GM19043 (cell line): ENCODE results near the gene CACNG1.

ENCODE experiments used
- ATAC-seq: cut with Tn5 transposase; IDR thresholded peaks from one replicate; pipeline ENCODE4 v1.9.1; 2021; ENCODE audit warnings: low read depth; ENCODE audit not compliant: unreplicated experiment

The CACNG1 gene, protein sequence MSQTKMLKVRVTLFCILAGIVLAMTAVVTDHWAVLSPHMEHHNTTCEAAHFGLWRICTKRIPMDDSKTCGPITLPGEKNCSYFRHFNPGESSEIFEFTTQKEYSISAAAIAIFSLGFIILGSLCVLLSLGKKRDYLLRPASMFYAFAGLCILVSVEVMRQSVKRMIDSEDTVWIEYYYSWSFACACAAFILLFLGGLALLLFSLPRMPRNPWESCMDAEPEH

GRCh38 chr17:67044016-67044772 lies at the start of gene CACNG1:
TSS of gene CACNG1 (plus strand) at chr17:67044554. CDS start at chr17:67044661, 107 bp downstream.
- ATAC-seq, result no peak

GRCh38 chr17:66994930-66995535 lies 49.3 kb upstream of the CACNG1 start:
- no peak for ATAC-seq

DNA sequence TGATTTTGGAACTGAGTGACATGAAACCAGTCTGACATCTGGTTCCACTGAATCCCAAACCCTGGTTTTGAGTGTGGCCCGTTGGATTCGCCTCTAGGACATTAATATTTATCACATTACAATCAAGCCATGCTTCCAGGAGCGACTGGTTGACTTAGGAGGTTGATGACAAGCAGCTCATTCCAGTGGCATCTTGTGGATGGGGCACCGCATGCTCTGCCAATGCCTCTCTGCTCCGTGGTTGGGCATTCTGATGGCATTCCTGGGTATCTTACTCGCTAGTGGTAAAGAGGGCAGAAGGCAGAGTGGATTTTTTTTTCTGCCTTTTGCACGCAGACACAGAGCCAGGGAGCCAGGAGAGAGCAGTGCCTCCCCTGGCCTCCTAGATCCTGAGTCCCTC lies 48.4 kb upstream of the CACNG1 start:
- ATAC-seq, result no peak

DNA sequence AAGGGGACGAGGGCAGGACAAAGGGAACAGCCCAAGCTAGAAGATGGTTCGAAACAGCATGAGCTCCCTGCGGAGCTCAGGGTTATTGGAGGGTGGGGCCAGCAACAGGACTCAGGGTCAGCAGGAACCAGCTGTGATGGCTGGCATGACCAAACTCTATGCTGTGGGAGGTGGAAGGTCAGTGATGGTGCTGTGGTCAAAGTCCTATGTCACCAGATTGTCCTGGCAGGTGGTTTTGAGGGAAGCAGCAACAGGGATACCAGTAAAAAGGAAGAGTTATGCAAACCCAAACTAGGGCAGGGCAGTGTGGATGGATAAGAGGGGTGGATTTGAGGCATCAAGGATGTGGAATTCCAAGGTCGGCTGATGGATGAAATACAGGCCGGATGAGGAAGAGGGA lies 47.4 kb upstream of the CACNG1 start:
- no peak for ATAC-seq

DNA sequence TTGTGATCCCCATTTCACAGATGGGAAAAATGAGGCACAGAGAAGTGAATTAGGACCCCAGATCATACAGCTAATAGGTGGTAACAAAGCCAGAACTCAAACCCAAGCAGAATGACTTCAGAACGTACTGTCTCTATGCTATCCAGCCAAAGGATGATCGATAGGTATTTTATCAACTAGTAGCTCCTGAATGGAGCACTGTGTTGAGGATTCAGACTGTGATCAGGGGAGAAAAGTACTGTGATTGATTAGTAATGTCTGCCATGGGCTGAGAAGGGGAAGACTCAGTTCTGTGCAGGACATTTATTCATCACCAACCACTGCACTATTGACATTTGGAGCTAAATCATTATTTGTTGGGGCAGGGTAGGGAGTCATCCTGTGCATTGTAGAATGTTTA lies 41.1 kb upstream of the CACNG1 start:
- no peak for ATAC-seq

- no peak for ATAC-seq
These were observed 40.2 kb upstream of the CACNG1 start for GRCh38 chr17:67004181-67004580.

DNA sequence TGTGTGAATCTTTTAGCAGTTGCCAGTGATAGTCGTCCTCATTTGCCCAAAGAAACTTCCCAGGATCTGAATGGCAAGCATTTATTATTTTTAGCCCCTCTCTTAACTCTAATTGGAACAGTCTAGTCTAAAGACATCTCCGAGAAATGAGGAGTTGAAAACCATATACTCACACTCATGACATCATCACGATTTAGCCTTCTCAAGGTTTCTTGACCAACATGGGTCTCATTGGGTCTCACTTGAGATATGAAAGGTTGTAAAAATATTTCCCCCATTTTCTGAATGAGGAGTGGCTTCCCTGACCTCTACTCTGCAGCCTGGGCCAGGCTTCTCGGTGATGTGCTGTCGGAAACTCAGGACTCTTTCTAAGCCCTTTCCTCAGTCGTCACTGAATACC lies 37.1 kb upstream of the CACNG1 start:
- no peak for ATAC-seq

DNA sequence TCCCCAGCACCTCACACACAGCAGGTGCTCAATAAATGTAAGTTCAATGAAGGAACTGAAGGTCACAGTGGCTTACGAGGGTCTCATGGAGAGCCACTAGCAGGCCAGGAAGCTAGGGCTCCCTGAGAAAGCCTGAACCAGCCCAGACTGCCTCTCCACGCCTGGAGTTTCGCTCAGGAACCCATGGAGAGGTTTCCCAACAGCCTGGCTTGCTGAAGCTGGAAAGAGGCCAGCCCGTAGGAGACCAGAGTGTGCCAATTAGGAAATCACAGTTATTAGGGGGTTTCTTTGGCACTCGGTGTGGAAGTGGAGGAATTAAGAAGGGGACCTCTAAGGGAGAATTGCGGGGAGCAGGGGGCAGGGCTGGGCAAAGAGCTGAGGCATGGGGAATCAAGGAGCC lies 36.3 kb upstream of the CACNG1 start:
- no peak for ATAC-seq

GRCh38 chr17:67011527-67012175 lies 32.7 kb upstream of the CACNG1 start:
- ATAC-seq, result no peak

- ATAC-seq, result no peak
These were observed 30.5 kb upstream of the CACNG1 start for GRCh38 chr17:67013891-67014290.

DNA sequence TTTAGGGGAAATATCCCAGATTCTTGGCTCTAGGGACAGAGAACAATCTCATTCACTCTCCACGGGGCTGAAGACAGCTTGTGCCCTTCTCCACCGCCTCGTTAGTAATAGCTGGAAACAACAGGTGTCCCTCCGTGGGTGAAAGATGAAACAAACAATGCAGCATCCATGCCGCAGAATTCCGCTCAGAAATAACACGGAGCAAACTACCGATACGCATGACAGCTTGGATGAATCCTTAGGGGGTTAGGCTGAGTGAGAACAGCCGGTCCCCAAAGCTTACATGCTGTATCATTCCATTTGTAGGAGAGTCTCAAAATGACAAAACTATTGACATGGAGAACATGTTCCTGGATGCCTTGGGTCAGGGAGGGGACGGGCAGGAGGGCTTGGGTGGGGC lies 29.4 kb upstream of the CACNG1 start:
- no peak for ATAC-seq

GRCh38 chr17:67016039-67016762 lies 28.2 kb upstream of the CACNG1 start:
- no peak for ATAC-seq

GRCh38 chr17:67017910-67018309 lies 26.4 kb upstream of the CACNG1 start:
- no peak for ATAC-seq

- no peak for ATAC-seq
These were observed 25.6 kb upstream of the CACNG1 start for GRCh38 chr17:67018471-67019434.

DNA sequence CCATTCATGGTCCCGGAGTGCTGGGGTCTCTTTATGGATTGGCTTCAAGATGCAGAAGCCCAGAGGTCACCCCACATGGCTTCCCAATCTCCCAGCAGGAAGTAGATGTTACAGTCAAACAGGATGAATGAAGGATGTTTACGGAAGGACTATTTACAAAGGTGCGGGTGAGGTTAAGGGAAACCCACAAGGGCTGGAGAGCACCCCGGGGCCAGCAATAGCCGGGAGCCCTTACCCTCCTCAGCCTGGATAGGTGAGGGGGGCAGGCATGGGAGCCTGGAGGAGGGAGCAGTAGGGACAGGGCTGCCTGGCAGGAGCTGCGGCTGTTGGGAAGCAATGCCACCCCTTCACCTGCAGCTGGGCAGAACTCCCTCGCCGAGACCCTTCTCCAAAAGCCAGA lies 24.5 kb upstream of the CACNG1 start:
- no peak for ATAC-seq

GRCh38 chr17:67020293-67020766 lies 24.0 kb upstream of the CACNG1 start:
- no peak for ATAC-seq

GRCh38 chr17:67021196-67021595 lies 23.2 kb upstream of the CACNG1 start:
- no peak for ATAC-seq

GRCh38 chr17:67021743-67022450 lies 22.5 kb upstream of the CACNG1 start:
- no peak for ATAC-seq

DNA sequence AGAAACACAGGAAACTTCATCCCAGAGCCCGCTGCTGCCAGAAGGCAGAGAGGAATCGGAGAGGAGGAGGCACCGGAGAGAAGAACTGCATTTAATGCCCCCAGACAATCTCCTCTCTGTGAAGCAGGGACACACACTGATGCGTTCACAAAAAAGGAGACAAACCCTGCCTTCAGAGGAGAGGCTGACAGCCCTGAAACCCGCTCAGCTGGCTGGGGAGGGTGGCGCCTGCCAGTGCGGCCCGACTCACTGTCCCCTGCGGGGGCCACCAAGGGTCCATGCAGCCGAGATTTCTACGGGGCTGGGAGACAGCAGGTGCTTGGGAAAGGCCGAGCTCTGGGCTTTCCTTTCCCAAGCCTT lies 21.9 kb upstream of the CACNG1 start:
- ATAC-seq, result no peak
